A673 (cell line): ENCODE results near the gene CCDC148.

Experiments
- EZH2 ChIP-seq: fragments of 200-600 bp; sonication (generic); IDR thresholded peaks from 2 replicates; pipeline ENCODE4 v1.6.1; 2017; ENCODE audit warnings: borderline replicate concordance, low read depth, mild to moderate bottlenecking, mixed read lengths, antibody characterized with exemption, low read length; ENCODE audit not compliant: poor library complexity, severe bottlenecking
- TF ChIP-seq, protein P1 (sequence below): fragments of 300-800, 200-600 bp; sonication (generic); conservative IDR thresholded peaks from 2 replicates; pipeline ENCODE4 v1.5.1; 2017; ENCODE audit warnings: low read depth, mild to moderate bottlenecking, antibody characterized with exemption, low read length, moderate library complexity, mixed read lengths

DNA sequence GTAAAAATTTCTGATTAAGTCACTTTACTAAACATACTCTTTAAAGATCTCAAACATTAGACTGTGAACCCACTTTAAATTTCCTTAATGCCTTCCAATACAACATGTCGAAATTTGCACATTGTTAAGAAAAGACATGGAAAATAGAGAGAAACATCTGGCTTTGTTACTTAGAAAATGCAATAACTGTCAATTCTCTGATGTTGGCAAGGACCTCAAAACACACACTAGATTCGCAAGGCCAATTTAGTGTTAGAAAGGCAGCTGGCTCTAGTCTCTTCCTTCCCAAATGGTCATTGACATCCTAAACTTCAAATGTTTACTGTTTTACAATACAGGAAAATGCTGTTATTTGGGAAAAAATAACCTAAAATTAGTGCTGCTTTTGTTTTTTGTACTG lies 244.3 kb downstream of the CCDC148 start:
- TF ChIP-seq, protein P1, sequence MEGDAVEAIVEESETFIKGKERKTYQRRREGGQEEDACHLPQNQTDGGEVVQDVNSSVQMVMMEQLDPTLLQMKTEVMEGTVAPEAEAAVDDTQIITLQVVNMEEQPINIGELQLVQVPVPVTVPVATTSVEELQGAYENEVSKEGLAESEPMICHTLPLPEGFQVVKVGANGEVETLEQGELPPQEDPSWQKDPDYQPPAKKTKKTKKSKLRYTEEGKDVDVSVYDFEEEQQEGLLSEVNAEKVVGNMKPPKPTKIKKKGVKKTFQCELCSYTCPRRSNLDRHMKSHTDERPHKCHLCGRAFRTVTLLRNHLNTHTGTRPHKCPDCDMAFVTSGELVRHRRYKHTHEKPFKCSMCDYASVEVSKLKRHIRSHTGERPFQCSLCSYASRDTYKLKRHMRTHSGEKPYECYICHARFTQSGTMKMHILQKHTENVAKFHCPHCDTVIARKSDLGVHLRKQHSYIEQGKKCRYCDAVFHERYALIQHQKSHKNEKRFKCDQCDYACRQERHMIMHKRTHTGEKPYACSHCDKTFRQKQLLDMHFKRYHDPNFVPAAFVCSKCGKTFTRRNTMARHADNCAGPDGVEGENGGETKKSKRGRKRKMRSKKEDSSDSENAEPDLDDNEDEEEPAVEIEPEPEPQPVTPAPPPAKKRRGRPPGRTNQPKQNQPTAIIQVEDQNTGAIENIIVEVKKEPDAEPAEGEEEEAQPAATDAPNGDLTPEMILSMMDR = no peak
- no peak for TF ChIP-seq EZH2
